ENCODE measurements around the gene RAB3A.

- TF ChIP-seq EZH2phosphoT487 (IDR thresholded peaks at IDR 0.05; ENCODE audit: insufficient read depth, low read depth) (no peak), EZH2 (IDR thresholded peaks at IDR 0.05; ENCODE audit: insufficient read depth, poor library complexity, severe bottlenecking) (no peak)
Measured at GRCh38 chr19:18231775-18232174, 27.9 kb upstream of the RAB3A start.

Data from GM23248 (cell line).